Osteoblast (primary cell): ENCODE measurements around the gene FGF23. TPM values are rescaled to one million over a fixed set of nuclear protein-coding genes. Genes with fewer than 3 reads are reported as not detected.
"Not testable (repeated sequence)": the region's sequence is repeated elsewhere in the genome, so short reads cannot be mapped to it uniquely, and the experiment has no call there.

Source experiments
- DNase-seq: peaks from one replicate; pipeline ENCODE4 v3.0.0; 2011; ENCODE audit warnings: low spot score, mixed read lengths; ENCODE audit not compliant: insufficient read length; ENCODE audit errors: missing footprints
- H2AFZ ChIP-seq: 2 replicates; pipeline ENCODE4 v1.6.0; 2011; ENCODE audit warnings: mild to moderate bottlenecking, low read length
- H3K27ac ChIP-seq: 2 replicates; pipeline ENCODE4 v1.5.1; 2011; ENCODE audit warnings: mild to moderate bottlenecking, low read depth, low read length, moderate library complexity
- H3K27me3 ChIP-seq: 2 replicates; pipeline ENCODE4 v1.6.0; 2012; ENCODE audit warnings: mild to moderate bottlenecking, control low read depth, inconsistent platforms, low read length, moderate library complexity; ENCODE audit not compliant: insufficient read depth
- H3K36me3 ChIP-seq: 2 replicates; pipeline ENCODE4 v1.5.1; 2011; ENCODE audit warnings: mild to moderate bottlenecking, low read length, control low read depth, moderate library complexity; ENCODE audit not compliant: insufficient read depth
- H3K4me1 ChIP-seq: 2 replicates; pipeline ENCODE4 v1.5.1; 2011; ENCODE audit warnings: mild to moderate bottlenecking, low read length, control low read depth, moderate library complexity; ENCODE audit not compliant: insufficient read depth
- H3K4me2 ChIP-seq: 2 replicates; pipeline ENCODE4 v1.6.0; 2011; ENCODE audit warnings: mild to moderate bottlenecking, low read length; ENCODE audit not compliant: insufficient read depth
- H3K4me3 ChIP-seq: fragments of 200-600 bp; sonication (generic); 3 replicates; pipeline ENCODE4 v1.5.1; 2012; ENCODE audit warnings: mild to moderate bottlenecking, low read length, inconsistent platforms; ENCODE audit not compliant: insufficient read depth
- H3K79me2 ChIP-seq: 2 replicates; pipeline ENCODE4 v1.6.0; 2012; ENCODE audit warnings: mild to moderate bottlenecking, low read length, control low read depth, inconsistent platforms; ENCODE audit not compliant: insufficient read depth
- H3K9me3 ChIP-seq: 2 replicates; pipeline ENCODE4 v1.5.1; 2011; ENCODE audit warnings: low read depth, low read length, control low read depth
- H4K20me1 ChIP-seq: 2 replicates; pipeline ENCODE4 v1.6.0; 2012; ENCODE audit warnings: mild to moderate bottlenecking, low read length, control low read depth; ENCODE audit not compliant: insufficient read depth
- CTCF ChIP-seq: IDR thresholded peaks from 2 replicates; pipeline ENCODE4 v1.5.1; 2011; ENCODE audit warnings: mild to moderate bottlenecking, low read depth, low read length, moderate library complexity; ENCODE audit errors: extremely low read depth
- total RNA-seq: library from RNA; depleted of rRNA; stranded (reverse); fragments of >200 nt; gene quantifications from 2 replicates; pipeline ENCODE4 v1.2.3, GENCODE V29; 2012

The FGF23 gene
- total RNA-seq, 1 donor: not detected

- TF ChIP-seq CTCF: no peak
- Histone ChIP-seq H3K36me3 (no peaks in the 10 kb centered on the region), H3K27ac (no peak overlapping the region), H3K4me1 (no peaks in the 10 kb centered on the region), H3K27me3 (peaks cover 3% of the 10 kb centered on the region), H3K9me3 (no peaks in the 10 kb centered on the region), H2AFZ (no peak overlapping the region), H4K20me1 (no peaks in the 10 kb centered on the region), H3K4me3 (no peak overlapping the region), H3K79me2 (no peaks in the 10 kb centered on the region), H3K4me2 (no peak overlapping the region)
- no peak for DNase-seq
These were observed 27.6 kb upstream of the FGF23 start for GRCh38 chr12:4407136-4407535.

GRCh38 chr12:4404877-4405637, 25.5 kb upstream of the FGF23 start:
- not testable (repeated sequence) for H3K4me3 ChIP-seq, H3K4me1 ChIP-seq, H3K9me3 ChIP-seq, DNase-seq, H3K27ac ChIP-seq, H2AFZ ChIP-seq, H4K20me1 ChIP-seq, H3K79me2 ChIP-seq, H3K27me3 ChIP-seq, H3K4me2 ChIP-seq, H3K36me3 ChIP-seq

DNA sequence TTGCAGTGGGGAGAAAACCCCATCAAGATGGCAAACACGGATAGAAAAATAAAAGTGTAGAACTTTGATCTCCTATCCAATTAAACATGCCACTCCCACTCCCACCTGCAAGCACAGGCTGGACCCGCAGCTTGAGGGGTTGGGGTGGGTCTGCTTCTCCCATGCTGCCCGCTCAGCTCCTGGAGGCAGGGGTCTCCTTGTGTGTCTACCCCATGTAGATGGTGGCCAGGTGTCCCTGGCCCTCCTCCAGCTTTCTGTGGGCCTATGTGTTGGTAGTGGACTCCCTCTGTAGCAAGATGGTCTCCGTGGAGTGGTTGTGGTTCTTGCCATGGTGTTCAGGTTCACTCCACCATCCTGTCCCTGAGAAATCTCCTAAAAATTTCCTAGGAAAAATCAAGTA, 23.5 kb upstream of the FGF23 start:
- no peak overlapping the region for H3K4me2 ChIP-seq
- no peaks in the 10 kb centered on the region for H3K9me3 ChIP-seq
- H3K79me2 ChIP-seq: no peaks in the 10 kb centered on the region
- no peak overlapping the region for H3K4me3 ChIP-seq
- no peak for TF ChIP-seq CTCF
- no peak overlapping the region for H2AFZ ChIP-seq
- H3K36me3 ChIP-seq: no peaks in the 10 kb centered on the region
- no peak for DNase-seq
- no peaks in the 10 kb centered on the region for H3K27me3 ChIP-seq
- H3K27ac ChIP-seq: no peak overlapping the region
- no peaks in the 10 kb centered on the region for H3K4me1 ChIP-seq
- H4K20me1 ChIP-seq: no peaks in the 10 kb centered on the region

DNA sequence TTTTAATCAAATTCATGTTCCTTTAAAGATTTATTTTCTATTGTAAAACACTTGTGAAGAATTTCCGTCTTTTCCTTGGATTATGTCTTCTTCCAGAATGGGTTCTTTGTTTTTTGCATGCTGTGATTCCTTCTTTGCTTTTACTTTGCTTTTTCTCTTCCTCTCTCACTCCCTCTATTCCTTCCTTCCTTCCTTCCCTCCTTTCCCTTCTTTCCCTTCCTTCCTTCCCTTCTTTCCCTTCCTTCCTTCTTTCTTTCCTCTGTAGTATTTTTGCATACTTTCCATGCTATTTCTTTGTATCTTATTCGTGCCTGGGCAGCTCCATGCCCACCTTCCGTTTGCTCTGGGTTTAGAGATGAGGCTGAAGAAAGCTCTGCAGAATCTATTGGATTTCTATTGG, 21.6 kb upstream of the FGF23 start:
- DNase-seq: no peak
- H3K79me2 ChIP-seq: no peaks in the 10 kb centered on the region
- H3K4me1 ChIP-seq: no peaks in the 10 kb centered on the region
- no peak overlapping the region for H3K27ac ChIP-seq
- no peak overlapping the region for H3K4me3 ChIP-seq
- H3K9me3 ChIP-seq: no peaks in the 10 kb centered on the region
- no peaks in the 10 kb centered on the region for H3K36me3 ChIP-seq
- TF ChIP-seq CTCF: no peak
- no peaks in the 10 kb centered on the region for H3K27me3 ChIP-seq
- H3K4me2 ChIP-seq: no peak overlapping the region
- no peaks in the 10 kb centered on the region for H4K20me1 ChIP-seq
- H2AFZ ChIP-seq: no peak overlapping the region
